ENCODE results near the gene C1orf105. TPM values are rescaled to one million over a fixed set of nuclear protein-coding genes. Genes with fewer than 3 reads are reported as not detected.

The C1orf105 gene
- total and polyA plus RNA-seq, 4 donors = 0.16 TPM; not detected in 3

- TF ChIP-seq ATF3 (IDR thresholded peaks at IDR 0.05) = no peak
- no peak for TF ChIP-seq ZBTB33 (IDR thresholded peaks at IDR 0.05)
- Histone ChIP-seq H3K36me3 (ENCODE audit: control insufficient read depth in 4 of 4, insufficient read depth in 3 of 4, low read depth in 1 of 4, low read length in 3 of 4) (no peaks in the 10 kb centered on the region), H3K4me1 (ENCODE audit: control insufficient read depth in 4 of 4, insufficient read depth in 4 of 4, low read length in 3 of 4) (no peaks in the 10 kb centered on the region), H3K27me3 (ENCODE audit: control insufficient read depth in 4 of 4, insufficient read depth in 4 of 4, low read length in 3 of 4) (no peaks in the 10 kb centered on the region), H3K9me3 (ENCODE audit: control insufficient read depth in 4 of 4, low read length in 3 of 4) (no peaks in the 10 kb centered on the region), H3K9ac (ENCODE audit: low read depth in 1 of 2, low read length in 2 of 2) (no peak overlapping the region), H3K27ac (ENCODE audit: low read depth in 1 of 2, low read length in 2 of 2) (no peak overlapping the region), H3K4me3 (ENCODE audit: low read depth in 1 of 3, low read length in 3 of 3) (no peak overlapping the region)
- DNase-seq (ENCODE audit: low spot score) = no peak
Observed at GRCh38 chr1:172507741-172508140, 87.3 kb downstream of the C1orf105 start.

GRCh38 chr1:172510479-172510878 is 90.0 kb downstream of the C1orf105 start:
- Histone ChIP-seq H3K4me3 (ENCODE audit: low read depth in 1 of 3, low read length in 3 of 3) (no peak overlapping the region), H3K36me3 (ENCODE audit: control insufficient read depth in 4 of 4, insufficient read depth in 3 of 4, low read depth in 1 of 4, low read length in 3 of 4) (no peaks in the 10 kb centered on the region), H3K27ac (ENCODE audit: low read depth in 1 of 2, low read length in 2 of 2) (no peak overlapping the region), H3K9me3 (ENCODE audit: control insufficient read depth in 4 of 4, low read length in 3 of 4) (peaks cover 0 to 6% (median 2%) of the 10 kb centered on the region in 4 donors), H3K27me3 (ENCODE audit: control insufficient read depth in 4 of 4, insufficient read depth in 4 of 4, low read length in 3 of 4) (no peaks in the 10 kb centered on the region), H3K4me1 (ENCODE audit: control insufficient read depth in 4 of 4, insufficient read depth in 4 of 4, low read length in 3 of 4) (no peaks in the 10 kb centered on the region), H3K9ac (ENCODE audit: low read depth in 1 of 2, low read length in 2 of 2) (no peak overlapping the region)
- no peak for DNase-seq (ENCODE audit: low spot score)
- WGBS = 92% methylated on average over 3 of the region's 3 CpGs
- TF ChIP-seq RXRA (IDR thresholded peaks at IDR 0.05) = no peak
- TF ChIP-seq EGR1 (IDR thresholded peaks at IDR 0.05; ENCODE audit: low read depth in 2 of 2) = no peak

GRCh38 chr1:172512591-172512990 is 92.1 kb downstream of the C1orf105 start:
- H3K4me3 ChIP-seq (ENCODE audit: low read depth in 1 of 3, low read length in 3 of 3) = no peak overlapping the region
- no peak overlapping the region for H3K27ac ChIP-seq (ENCODE audit: low read depth in 1 of 2, low read length in 2 of 2)
- H3K9me3 ChIP-seq (ENCODE audit: control insufficient read depth in 4 of 4, low read length in 3 of 4) = peaks cover 0 to 6% (median 2%) of the 10 kb centered on the region in 4 donors
- no peaks in the 10 kb centered on the region for H3K4me1 ChIP-seq (ENCODE audit: control insufficient read depth in 4 of 4, insufficient read depth in 4 of 4, low read length in 3 of 4)
- no peak overlapping the region for H3K9ac ChIP-seq (ENCODE audit: low read depth in 1 of 2, low read length in 2 of 2)
- TF ChIP-seq NR2F2 (IDR thresholded peaks at IDR 0.05) (no peak), CTCF (IDR thresholded peaks at IDR 0.05; ENCODE audit: low read depth, low read length, missing input control) (no peak), FOXA2 (IDR thresholded peaks at IDR 0.05) (no peak), FOXA1 (IDR thresholded peaks at IDR 0.05) (no peak), MAX (IDR thresholded peaks at IDR 0.05) (no peak), YY1 (IDR thresholded peaks at IDR 0.05) (no peak), RXRA (IDR thresholded peaks at IDR 0.05) (no peak), ZBTB33 (IDR thresholded peaks at IDR 0.05) (no peak), JUND (IDR thresholded peaks at IDR 0.05) (no peak), RAD21 (IDR thresholded peaks at IDR 0.05) (no peak), HNF4G (IDR thresholded peaks at IDR 0.05) (no peak), EGR1 (IDR thresholded peaks at IDR 0.05; ENCODE audit: low read depth in 2 of 2) (no peak), HNF4A (conservative IDR thresholded peaks at IDR 0.05) (no peak), TAF1 (conservative IDR thresholded peaks at IDR 0.05) (no peak)
- no peaks in the 10 kb centered on the region for H3K36me3 ChIP-seq (ENCODE audit: control insufficient read depth in 4 of 4, insufficient read depth in 3 of 4, low read depth in 1 of 4, low read length in 3 of 4)
- no peaks in the 10 kb centered on the region for H3K27me3 ChIP-seq (ENCODE audit: control insufficient read depth in 4 of 4, insufficient read depth in 4 of 4, low read length in 3 of 4)
- no peak for DNase-seq (ENCODE audit: low spot score)
